ENCODE results near the gene IL2RA. TPM values are rescaled to one million over a fixed set of nuclear protein-coding genes. Genes with fewer than 3 reads are reported as not detected.
"Not testable (repeated sequence)": the region's sequence is repeated elsewhere in the genome, so short reads cannot be mapped to it uniquely, and the experiment has no call there.

The IL2RA gene
- total RNA-seq, 1 experiment from 2014 or later = 0.59 TPM

DNA sequence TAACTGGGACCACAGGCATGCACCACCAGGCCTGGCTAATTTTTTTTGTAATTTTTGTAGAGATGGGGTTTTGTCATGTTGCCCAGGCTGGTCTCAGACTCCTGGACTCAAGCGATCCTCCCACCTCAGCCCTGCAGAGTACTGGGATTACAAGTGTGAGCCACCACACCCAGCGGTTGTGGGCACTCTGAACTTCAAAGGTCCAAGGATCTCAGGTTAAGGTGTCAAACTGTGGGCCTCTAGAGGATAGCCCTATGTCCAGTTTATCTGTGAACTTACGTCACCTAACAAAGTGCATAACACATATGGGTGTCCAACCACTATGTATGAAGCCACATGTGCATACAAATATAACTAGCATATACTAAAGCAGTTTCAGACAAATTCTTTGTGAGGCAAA lies 3.2 kb upstream of the IL2RA start (continued):
- TF ChIP-seq, protein P1, sequence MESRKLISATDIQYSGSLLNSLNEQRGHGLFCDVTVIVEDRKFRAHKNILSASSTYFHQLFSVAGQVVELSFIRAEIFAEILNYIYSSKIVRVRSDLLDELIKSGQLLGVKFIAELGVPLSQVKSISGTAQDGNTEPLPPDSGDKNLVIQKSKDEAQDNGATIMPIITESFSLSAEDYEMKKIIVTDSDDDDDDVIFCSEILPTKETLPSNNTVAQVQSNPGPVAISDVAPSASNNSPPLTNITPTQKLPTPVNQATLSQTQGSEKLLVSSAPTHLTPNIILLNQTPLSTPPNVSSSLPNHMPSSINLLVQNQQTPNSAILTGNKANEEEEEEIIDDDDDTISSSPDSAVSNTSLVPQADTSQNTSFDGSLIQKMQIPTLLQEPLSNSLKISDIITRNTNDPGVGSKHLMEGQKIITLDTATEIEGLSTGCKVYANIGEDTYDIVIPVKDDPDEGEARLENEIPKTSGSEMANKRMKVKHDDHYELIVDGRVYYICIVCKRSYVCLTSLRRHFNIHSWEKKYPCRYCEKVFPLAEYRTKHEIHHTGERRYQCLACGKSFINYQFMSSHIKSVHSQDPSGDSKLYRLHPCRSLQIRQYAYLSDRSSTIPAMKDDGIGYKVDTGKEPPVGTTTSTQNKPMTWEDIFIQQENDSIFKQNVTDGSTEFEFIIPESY (IDR thresholded peaks at IDR 0.05; ENCODE audit: extremely low read depth, insufficient replicate concordance, low read length) = no peak
- TF ChIP-seq, protein P2, sequence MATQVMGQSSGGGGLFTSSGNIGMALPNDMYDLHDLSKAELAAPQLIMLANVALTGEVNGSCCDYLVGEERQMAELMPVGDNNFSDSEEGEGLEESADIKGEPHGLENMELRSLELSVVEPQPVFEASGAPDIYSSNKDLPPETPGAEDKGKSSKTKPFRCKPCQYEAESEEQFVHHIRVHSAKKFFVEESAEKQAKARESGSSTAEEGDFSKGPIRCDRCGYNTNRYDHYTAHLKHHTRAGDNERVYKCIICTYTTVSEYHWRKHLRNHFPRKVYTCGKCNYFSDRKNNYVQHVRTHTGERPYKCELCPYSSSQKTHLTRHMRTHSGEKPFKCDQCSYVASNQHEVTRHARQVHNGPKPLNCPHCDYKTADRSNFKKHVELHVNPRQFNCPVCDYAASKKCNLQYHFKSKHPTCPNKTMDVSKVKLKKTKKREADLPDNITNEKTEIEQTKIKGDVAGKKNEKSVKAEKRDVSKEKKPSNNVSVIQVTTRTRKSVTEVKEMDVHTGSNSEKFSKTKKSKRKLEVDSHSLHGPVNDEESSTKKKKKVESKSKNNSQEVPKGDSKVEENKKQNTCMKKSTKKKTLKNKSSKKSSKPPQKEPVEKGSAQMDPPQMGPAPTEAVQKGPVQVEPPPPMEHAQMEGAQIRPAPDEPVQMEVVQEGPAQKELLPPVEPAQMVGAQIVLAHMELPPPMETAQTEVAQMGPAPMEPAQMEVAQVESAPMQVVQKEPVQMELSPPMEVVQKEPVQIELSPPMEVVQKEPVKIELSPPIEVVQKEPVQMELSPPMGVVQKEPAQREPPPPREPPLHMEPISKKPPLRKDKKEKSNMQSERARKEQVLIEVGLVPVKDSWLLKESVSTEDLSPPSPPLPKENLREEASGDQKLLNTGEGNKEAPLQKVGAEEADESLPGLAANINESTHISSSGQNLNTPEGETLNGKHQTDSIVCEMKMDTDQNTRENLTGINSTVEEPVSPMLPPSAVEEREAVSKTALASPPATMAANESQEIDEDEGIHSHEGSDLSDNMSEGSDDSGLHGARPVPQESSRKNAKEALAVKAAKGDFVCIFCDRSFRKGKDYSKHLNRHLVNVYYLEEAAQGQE (IDR thresholded peaks at IDR 0.05; ENCODE audit: low read depth) = no peak
- no peak for TF ChIP-seq ELF1 (IDR thresholded peaks at IDR 0.05; ENCODE audit: borderline replicate concordance, low read depth)
- no peak for TF ChIP-seq SRF (IDR thresholded peaks at IDR 0.05; ENCODE audit: low read depth)
- TF ChIP-seq EGR1 (IDR thresholded peaks at IDR 0.05; ENCODE audit: low read depth) = no peak
- no peak for TF ChIP-seq CEBPB (IDR thresholded peaks at IDR 0.05; ENCODE audit: low read depth)
- TF ChIP-seq CBX3 (IDR thresholded peaks at IDR 0.05; ENCODE audit: low read depth) = no peak

- H3K27me3 ChIP-seq (ENCODE audit: insufficient read depth, low read length) = peaks cover 16% of the 10 kb centered on the region; the same call in 1 of the 2 replicates
These were observed 2.6 kb upstream of the IL2RA start for GRCh38 chr10:6064726-6065125.

More at GRCh38 chr10:6064726-6065125, 2.6 kb upstream of the IL2RA start:
- intact Hi-C loops (cut with micrococcal nuclease); POLR2A ChIA-PET; H3K36me3 ChIP-seq (ENCODE audit: control insufficient read depth in 1 of 2, insufficient read depth in 2 of 2, low read length in 2 of 2); CTCF ChIA-PET; H3K27ac ChIP-seq (ENCODE audit: low read depth, low read length); H3K4me3 ChIP-seq (replicated peaks in 1 of 2; ENCODE audit: low read depth in 1 of 2, low read length in 2 of 2); RAD21 ChIA-PET (ENCODE audit: low non-redundant PET in 1 of 2, low total read pairs in 2 of 2, uncharacterized antibody in 2 of 2, unreplicated experiment in 2 of 2); H3K4me1 ChIP-seq (ENCODE audit: control insufficient read depth in 1 of 2, insufficient read depth in 2 of 2, low read length in 2 of 2); H3K9me3 ChIP-seq (ENCODE audit: control insufficient read depth in 1 of 2, insufficient read depth in 1 of 2, low read depth in 1 of 2, low read length in 2 of 2); H3K4me2 ChIP-seq (ENCODE audit: low read length); H3K9me2 ChIP-seq (ENCODE audit: insufficient read depth); H4K20me1 ChIP-seq (ENCODE audit: insufficient read depth); H3K79me2 ChIP-seq (ENCODE audit: insufficient read depth, low read length); H2AFZ ChIP-seq (ENCODE audit: low read depth, low read length, poor library complexity, severe bottlenecking); ATAC-seq; H3K9ac ChIP-seq (ENCODE audit: low read length); DNase-seq (ENCODE audit: low read depth, low spot score); BruUV-seq (replicated peaks): not testable (repeated sequence)

Measured in HCT116 (cell line).